IPS DF 19.7 (cell line): Measurements from ENCODE around the gene OSGEPL1.
"Not testable (repeated sequence)": the region's sequence is repeated elsewhere in the genome, so short reads cannot be mapped to it uniquely, and the experiment has no call there.

Source experiments
- DNase-seq: peaks from one replicate; pipeline ENCODE4 v3.0.0-alpha.2; 2013; ENCODE audit warnings: low read depth, low spot score

OSGEPL1 gene

DNA sequence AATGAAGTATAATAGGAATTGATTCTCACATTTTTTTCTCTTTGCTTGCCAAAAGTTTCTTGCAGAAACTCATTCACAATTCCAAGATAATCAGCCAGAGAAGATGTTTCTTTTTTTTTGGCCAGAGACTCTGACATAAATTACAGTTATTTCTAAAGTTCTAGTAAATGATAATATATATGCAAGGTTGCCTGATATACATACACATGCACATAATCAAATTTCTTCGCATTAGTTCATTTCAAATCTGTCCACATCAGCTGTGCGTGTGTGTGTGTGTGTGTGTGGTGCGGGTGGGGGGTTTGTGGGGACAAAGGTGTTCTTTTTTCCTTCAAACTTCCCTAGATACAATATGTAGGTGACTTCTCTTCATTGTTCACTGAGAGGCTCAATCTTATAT lies 33.2 kb downstream of the OSGEPL1 start:
- DNase-seq, result no peak

DNA sequence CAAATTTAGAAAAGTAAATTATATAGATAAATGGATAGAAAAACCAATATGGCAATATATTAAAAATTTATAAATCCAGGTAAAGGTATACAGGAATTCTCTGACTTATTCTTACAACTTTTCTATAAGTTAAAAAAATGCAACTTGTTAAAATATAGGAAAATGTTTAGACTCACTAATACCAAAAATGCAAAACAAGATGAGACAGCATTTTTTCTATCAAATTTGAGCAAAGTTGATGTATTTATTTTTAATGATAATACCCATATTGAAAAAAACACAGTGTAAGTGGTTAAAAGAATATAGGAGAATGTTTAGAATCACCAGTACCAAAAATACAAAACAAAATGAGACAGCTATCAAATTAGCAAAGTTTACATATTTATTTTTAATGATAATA lies 35.7 kb downstream of the OSGEPL1 start:
- no peak for DNase-seq

DNA sequence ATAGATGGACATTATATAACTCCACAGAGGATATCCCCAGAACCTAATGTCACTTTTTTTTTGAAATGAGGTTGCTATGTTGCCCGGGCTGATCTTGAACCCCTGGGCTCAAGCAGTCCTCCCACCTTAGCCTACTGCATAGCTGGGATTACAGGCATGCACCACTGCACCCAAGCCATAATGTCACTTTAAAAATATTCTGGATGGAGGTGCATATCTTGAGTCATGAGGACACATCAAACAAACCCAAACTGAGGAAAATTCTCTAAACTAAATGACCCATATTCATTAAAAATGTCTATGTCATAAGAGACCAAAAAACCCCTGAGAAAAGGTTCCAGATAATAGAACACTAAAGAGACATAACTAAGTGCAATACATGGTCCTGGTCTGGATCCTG lies 36.3 kb downstream of the OSGEPL1 start:
- no peak for DNase-seq

DNA sequence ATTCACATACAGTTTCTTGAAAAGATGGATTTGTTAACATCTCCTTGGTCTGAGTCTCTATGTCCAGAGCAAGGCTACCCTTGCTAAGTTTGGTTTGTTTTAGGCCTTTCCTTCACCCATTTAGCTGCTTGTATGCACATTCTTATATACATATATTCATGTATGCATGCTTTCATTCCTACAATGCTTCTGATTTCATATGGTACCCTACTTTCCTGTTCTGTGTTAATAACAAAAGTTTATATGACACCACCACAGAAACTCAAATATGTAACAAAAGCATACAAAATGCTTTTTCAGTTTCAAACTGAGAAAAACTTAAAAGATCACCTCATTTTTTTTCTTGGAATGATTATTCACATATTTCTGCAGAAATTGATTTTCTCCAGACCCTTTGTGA lies 39.4 kb downstream of the OSGEPL1 start:
- no peak for DNase-seq

DNA sequence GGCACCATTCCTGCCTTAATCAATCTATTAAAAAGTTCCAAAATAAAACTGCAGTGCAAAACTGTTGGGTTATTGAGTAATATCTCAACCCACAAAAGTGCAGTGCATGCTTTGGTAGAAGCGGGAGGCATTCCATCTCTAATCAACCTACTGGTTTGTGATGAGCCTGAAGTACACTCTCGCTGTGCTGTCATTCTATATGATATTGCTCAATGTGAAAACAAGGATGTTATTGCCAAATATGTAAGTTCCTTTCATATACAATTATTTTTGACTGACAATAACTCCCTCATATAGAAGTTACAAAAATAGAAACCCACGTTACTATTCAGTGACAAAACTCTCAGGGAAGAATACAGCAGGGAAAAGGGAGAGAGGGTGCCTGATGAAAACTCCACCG lies 43.0 kb downstream of the OSGEPL1 start:
- DNase-seq, result no peak

DNA sequence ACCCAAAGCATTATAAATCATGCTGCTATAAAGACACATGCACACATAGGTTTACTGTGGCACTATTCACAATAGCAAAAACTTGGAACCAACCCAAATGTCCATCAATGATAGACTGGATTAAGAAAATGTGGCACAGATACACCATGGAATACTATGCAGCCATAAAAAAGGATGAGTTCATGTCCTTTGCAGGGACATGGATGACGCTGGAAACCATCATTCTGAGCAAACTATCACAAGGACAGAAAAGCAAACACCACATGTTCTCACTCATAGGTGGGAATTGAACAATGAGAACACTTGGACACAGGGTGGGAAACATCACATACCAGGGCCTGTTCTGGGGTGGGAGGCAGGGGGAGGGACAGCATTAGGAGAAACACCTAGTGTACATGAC lies 45.0 kb downstream of the OSGEPL1 start:
- not testable (repeated sequence) for DNase-seq

DNA sequence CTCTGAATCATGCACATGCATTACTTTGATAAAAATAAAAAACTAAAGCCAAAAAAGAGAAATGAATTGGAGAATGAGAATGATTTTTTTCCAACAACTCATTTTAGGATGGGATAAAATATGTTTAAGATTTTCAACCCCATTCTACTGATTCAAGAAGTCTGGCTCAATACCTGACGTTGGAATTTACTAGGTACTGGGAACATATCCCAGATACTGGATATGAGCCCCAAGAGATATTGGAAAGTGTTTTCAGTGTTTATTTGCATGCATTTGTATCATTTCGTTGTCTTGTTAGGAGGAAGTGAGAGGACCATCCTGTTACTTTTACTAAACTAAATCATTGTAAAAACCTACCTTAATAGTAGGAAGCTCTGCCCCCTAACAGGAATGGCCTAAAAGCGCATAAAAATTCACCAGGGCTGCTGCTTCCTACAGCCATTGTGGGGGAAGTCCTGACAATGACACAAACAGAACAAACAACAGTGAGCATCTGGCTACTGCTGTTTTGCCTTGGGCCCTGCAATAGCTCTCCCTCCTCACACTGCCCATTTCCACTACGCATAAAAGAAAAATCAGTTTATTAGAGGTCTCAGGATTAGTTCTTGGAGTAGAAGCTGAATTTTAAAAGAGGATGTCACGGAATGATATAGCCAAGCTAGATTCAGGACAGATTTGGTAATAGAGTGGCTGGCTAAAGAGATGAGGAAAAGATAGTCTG lies 52.9 kb downstream of the OSGEPL1 start:
- no peak for DNase-seq

DNA sequence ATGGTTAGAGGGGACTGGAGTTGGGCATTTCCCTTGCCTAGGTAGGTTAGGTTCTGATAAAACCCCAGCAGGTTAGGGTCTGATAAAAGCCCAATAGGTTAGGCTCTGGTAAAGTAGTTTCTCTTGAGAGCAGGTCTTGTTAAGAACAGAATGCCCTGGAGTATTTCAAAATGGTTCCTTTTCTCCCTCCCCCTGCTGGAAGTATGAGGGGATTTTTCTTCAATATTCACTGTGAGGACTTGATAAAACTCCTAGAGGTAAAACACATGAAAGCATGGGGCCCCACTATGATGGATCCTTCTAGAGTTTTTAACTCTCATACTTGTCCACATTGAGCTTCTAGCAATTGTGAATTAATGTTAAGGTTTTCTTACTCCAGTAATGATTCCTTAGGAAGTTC lies 60.5 kb downstream of the OSGEPL1 start:
- no peak for DNase-seq

DNA sequence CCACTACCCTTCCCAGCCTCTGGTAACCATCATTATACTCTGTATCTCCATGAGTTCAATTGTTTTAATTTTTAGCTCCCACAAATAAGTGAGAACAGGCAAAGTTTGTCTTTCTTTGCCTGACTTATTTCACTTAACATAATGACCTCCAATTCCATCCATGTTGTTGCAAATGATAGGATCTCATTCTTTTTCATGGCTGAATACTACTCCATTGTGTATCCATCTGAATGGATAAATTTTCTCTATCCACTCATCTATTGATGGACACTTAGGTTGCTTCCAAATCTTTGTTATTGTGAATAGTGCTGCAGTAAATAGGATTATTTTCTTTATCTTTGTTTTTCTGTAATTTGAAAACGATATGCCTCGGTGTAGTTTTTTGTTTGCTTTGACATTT lies 61.9 kb downstream of the OSGEPL1 start:
- DNase-seq, result no peak

DNA sequence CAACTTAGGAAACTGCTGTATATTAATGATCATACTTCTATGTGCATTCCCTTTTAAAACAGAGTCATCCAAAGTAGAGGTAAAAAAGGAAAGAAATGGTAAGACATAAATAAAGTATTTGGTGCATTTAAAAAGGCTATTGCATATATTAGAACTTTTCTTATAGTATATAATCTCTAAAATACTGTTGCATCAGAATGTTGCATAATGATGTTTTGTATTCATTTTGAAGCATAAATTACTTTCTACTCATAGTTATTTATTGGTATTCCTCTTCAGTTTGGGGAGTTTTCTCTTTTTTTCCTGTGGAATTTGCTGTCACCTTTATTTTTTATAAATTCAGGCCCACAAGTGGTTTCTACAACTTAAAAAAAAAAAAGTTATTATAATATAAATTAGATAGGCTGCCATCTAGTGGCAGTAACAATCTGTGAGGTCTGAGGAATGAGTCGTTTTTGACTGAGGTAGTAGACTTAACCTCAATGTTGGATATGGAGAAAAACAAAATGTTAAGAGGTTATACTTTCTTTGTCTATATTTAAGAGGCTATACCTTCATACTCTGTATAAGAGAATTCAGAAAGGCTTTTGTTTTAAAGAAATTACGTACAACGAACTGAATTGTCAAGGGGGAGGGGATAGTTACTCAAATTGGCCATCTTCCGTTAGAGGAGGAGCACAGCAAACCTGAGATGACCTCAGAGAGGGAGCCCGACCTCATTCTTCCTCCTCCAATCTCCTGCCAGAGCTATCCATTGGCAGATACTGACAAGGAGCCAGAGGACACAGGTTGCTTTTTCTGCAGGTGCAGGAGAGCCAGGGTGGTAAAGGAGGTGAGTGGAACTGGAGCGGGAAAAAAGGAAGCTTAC lies 64.3 kb downstream of the OSGEPL1 start:
- DNase-seq, result peak; percentile 57
